Measurements from ENCODE around the gene PTK7.

Gene PTK7

DNA sequence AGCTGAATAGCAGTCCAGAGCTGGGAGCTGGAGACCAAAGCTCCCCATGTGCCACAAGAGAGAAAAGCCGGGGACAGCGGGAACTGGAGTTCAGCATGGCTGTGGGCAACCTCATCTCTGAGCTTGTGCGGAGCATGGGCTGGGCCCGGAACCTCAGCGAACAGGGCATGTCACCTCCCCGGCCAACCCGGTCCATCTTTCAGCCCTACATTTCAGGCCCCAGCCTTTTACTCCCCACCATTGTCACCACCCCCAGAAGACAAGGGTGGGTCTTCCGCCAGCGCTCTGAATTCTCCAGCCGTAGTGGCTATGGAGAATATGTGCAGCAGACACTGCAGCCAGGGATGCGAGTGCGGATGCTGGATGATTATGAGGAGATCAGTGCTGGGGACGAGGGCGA, 109.9 kb downstream of the PTK7 start:
- TF ChIP-seq POLR2AphosphoS5 (IDR thresholded peaks at IDR 0.05; ENCODE audit: low read depth, low read length) (no peak), TAF1 (IDR thresholded peaks at IDR 0.05; ENCODE audit: borderline replicate concordance, insufficient read depth, low read length) (no peak), FOXP2 (optimal IDR thresholded peaks at IDR 0.05; ENCODE audit: borderline replicate concordance, extremely low read depth, extremely low read length, insufficient read depth) (no peak), SIN3A (IDR thresholded peaks at IDR 0.05; ENCODE audit: borderline replicate concordance, insufficient read depth, low read length) (no peak)
- TF ChIP-seq, protein P1, sequence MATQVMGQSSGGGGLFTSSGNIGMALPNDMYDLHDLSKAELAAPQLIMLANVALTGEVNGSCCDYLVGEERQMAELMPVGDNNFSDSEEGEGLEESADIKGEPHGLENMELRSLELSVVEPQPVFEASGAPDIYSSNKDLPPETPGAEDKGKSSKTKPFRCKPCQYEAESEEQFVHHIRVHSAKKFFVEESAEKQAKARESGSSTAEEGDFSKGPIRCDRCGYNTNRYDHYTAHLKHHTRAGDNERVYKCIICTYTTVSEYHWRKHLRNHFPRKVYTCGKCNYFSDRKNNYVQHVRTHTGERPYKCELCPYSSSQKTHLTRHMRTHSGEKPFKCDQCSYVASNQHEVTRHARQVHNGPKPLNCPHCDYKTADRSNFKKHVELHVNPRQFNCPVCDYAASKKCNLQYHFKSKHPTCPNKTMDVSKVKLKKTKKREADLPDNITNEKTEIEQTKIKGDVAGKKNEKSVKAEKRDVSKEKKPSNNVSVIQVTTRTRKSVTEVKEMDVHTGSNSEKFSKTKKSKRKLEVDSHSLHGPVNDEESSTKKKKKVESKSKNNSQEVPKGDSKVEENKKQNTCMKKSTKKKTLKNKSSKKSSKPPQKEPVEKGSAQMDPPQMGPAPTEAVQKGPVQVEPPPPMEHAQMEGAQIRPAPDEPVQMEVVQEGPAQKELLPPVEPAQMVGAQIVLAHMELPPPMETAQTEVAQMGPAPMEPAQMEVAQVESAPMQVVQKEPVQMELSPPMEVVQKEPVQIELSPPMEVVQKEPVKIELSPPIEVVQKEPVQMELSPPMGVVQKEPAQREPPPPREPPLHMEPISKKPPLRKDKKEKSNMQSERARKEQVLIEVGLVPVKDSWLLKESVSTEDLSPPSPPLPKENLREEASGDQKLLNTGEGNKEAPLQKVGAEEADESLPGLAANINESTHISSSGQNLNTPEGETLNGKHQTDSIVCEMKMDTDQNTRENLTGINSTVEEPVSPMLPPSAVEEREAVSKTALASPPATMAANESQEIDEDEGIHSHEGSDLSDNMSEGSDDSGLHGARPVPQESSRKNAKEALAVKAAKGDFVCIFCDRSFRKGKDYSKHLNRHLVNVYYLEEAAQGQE (IDR thresholded peaks at IDR 0.05; ENCODE audit: insufficient read depth in 1 of 2, low read depth in 2 of 2, low read length in 2 of 2) = no peak

DNA sequence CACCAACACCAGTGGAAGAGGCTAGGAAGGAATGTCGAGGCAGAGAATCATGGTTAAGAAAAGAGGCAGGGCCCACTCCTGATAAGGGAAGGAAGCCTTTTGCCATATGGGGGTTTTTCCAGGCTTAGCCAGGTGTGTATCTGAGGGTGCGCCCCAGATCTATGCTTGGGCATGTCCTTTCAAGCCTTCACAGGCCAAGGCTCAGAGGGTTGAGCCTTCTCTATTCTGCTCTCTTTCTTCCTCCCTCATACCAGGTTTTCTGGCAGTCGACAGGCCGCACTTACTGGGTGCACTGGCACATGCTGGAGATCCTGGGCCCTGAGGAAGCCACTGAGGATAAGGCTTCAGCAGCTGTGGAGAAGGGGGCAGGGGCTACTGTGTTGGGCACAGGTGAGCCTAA, 110.6 kb downstream of the PTK7 start:
- TF ChIP-seq POLR2AphosphoS5 (IDR thresholded peaks at IDR 0.05; ENCODE audit: low read depth, low read length) (no peak), SIN3A (IDR thresholded peaks at IDR 0.05; ENCODE audit: borderline replicate concordance, insufficient read depth, low read length) (no peak), FOXP2 (optimal IDR thresholded peaks at IDR 0.05; ENCODE audit: borderline replicate concordance, extremely low read depth, extremely low read length, insufficient read depth) (no peak), TAF1 (IDR thresholded peaks at IDR 0.05; ENCODE audit: borderline replicate concordance, insufficient read depth, low read length) (no peak)
- TF ChIP-seq, protein P1 (IDR thresholded peaks at IDR 0.05; ENCODE audit: insufficient read depth in 1 of 2, low read depth in 2 of 2, low read length in 2 of 2) = no peak

DNA sequence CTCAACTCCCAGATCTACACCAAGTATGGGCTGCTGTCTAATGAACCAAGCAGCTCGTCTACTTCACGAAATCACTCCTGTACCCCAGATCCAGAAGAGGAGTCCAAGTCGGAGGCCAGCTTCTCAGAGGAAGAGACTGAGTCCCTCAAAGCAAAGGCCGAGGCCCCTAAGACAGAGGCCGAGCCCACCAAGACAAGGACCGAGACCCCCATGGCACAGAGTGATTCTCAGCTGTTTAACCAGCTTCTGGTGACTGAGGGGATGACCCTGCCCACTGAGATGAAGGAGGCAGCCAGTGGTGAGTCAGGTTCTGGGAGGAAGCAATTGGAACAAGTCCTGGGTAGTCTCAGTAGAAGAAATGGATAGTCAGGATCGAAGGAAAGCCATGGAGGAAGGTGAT, 111.7 kb downstream of the PTK7 start:
- TF ChIP-seq, protein P1 (IDR thresholded peaks at IDR 0.05; ENCODE audit: insufficient read depth in 1 of 2, low read depth in 2 of 2, low read length in 2 of 2) = no peak
- TF ChIP-seq SIN3A (IDR thresholded peaks at IDR 0.05; ENCODE audit: borderline replicate concordance, insufficient read depth, low read length) (no peak), POLR2AphosphoS5 (IDR thresholded peaks at IDR 0.05; ENCODE audit: low read depth, low read length) (no peak), FOXP2 (optimal IDR thresholded peaks at IDR 0.05; ENCODE audit: borderline replicate concordance, extremely low read depth, extremely low read length, insufficient read depth) (no peak), TAF1 (IDR thresholded peaks at IDR 0.05; ENCODE audit: borderline replicate concordance, insufficient read depth, low read length) (no peak)

DNA sequence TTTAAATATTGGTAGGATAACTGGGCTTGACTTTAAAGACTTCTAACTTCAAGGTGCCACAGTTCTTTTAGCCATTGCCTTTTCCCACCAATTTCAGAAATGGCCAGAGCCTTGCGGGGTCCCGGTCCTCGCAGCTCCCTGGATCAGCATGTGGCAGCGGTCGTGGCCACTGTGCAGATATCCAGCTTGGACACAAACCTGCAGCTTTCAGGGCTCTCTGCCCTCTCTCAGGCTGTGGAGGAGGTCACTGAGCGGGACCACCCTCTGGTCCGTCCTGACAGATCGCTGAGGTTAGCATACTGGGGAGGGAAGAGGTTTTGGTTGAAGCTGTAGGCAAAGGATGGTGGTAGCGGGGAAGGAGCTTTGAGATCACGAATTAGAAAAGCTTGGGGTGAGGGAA, 112.3 kb downstream of the PTK7 start:
- TF ChIP-seq, protein P1 (IDR thresholded peaks at IDR 0.05; ENCODE audit: insufficient read depth in 1 of 2, low read depth in 2 of 2, low read length in 2 of 2) = no peak
- no peak for TF ChIP-seq POLR2AphosphoS5 (IDR thresholded peaks at IDR 0.05; ENCODE audit: low read depth, low read length)
- no peak for TF ChIP-seq TAF1 (IDR thresholded peaks at IDR 0.05; ENCODE audit: borderline replicate concordance, insufficient read depth, low read length)
- no peak for TF ChIP-seq SIN3A (IDR thresholded peaks at IDR 0.05; ENCODE audit: borderline replicate concordance, insufficient read depth, low read length)
- TF ChIP-seq FOXP2 (optimal IDR thresholded peaks at IDR 0.05; ENCODE audit: borderline replicate concordance, extremely low read depth, extremely low read length, insufficient read depth) = no peak

DNA sequence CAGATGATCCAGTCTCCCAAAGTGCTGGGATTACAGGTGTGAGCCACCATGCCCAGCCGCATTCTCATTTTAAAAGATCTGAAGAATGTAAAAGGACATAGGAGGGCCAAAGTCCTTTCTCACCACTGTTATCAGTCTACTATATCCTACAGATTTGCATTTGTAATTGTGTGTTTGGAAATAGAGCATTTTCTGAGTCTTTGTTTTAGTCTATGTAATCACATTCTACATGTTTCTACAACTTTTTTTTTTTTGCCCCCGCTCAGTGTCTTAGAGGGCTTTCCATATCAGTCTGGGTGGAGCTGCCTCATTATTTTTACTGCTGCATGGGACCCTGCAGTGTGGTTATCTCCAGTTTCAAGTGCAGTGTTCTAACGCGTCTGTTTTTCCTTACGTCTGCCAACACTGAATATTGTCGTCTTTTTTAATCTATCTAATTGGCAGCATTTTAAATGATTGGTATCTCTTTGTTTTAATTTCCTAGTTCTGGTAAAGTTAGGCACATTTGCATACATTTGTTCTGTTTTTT, 113.7 kb downstream of the PTK7 start:
- TF ChIP-seq FOXP2 (optimal IDR thresholded peaks at IDR 0.05; ENCODE audit: borderline replicate concordance, extremely low read depth, extremely low read length, insufficient read depth) = no peak
- TF ChIP-seq SIN3A (IDR thresholded peaks at IDR 0.05; ENCODE audit: borderline replicate concordance, insufficient read depth, low read length) = no peak
- TF ChIP-seq, protein P1 (IDR thresholded peaks at IDR 0.05; ENCODE audit: insufficient read depth in 1 of 2, low read depth in 2 of 2, low read length in 2 of 2) = no peak
- TF ChIP-seq POLR2AphosphoS5 (IDR thresholded peaks at IDR 0.05; ENCODE audit: low read depth, low read length) = no peak
- no peak for TF ChIP-seq TAF1 (IDR thresholded peaks at IDR 0.05; ENCODE audit: borderline replicate concordance, insufficient read depth, low read length)

Data from PFSK-1 (cell line).